HUES6 (cell line): ENCODE data around the gene CTF1.
"Not testable (repeated sequence)": the region's sequence is repeated elsewhere in the genome, so short reads cannot be mapped to it uniquely, and the experiment has no call there.

Experiments
- H3K27ac ChIP-seq: 2 replicates; pipeline ENCODE4 v1.7.0; 2013; ENCODE audit warnings: low read depth, mild to moderate bottlenecking, low read length, inconsistent platforms
- H3K27me3 ChIP-seq: 2 replicates; pipeline ENCODE4 v1.6.1; 2013; ENCODE audit warnings: low read length; ENCODE audit not compliant: control insufficient read depth, insufficient read depth
- H3K36me3 ChIP-seq: 2 replicates; pipeline ENCODE4 v1.6.1; 2013; ENCODE audit warnings: low read length; ENCODE audit not compliant: control insufficient read depth, insufficient read depth
- H3K4me1 ChIP-seq: 2 replicates; pipeline ENCODE4 v1.6.1; 2013; ENCODE audit warnings: low read length; ENCODE audit not compliant: control insufficient read depth, insufficient read depth
- H3K4me3 ChIP-seq: 2 replicates; pipeline ENCODE4 v1.5.1; 2013; ENCODE audit warnings: low read depth, low read length
- H3K9ac ChIP-seq: one replicate; pipeline ENCODE4 v1.6.1; 2013; ENCODE audit warnings: mild to moderate bottlenecking, low read length
- H3K9me3 ChIP-seq: 2 replicates; pipeline ENCODE4 v1.6.1; 2013; ENCODE audit warnings: low read depth, low read length; ENCODE audit not compliant: control insufficient read depth, insufficient read depth

The CTF1 gene

DNA sequence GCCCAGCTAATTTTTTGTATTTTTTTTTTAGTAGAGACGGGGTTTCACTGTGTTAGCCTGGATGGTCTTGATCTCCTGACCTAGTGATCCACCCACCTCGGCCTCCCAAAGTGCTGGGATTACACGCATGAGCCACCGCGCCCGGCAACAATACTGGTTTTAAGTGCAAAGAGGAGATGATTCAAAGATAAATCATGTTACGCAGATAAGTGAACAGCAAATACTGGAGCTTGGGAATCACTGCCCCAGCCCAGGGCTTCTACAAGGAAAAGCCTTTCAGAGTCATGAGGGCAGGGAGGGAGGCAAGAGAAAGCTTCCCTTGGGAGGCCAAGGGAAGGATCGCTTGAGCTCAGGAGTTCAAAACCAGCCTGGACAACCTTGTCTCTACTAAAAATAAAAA is 43.2 kb downstream of the CTF1 start:
- peaks cover 14% of the 10 kb centered on the region for H3K4me1 ChIP-seq
- not testable (repeated sequence) for H3K9me3 ChIP-seq, H3K27me3 ChIP-seq, H3K9ac ChIP-seq, H3K27ac ChIP-seq, H3K4me3 ChIP-seq
- H3K36me3 ChIP-seq: peaks cover 57% of the 10 kb centered on the region

- Histone ChIP-seq H3K27me3 (no peaks in the 10 kb centered on the region), H3K36me3 (peaks cover 56% of the 10 kb centered on the region), H3K4me3 (peak overlapping the region; percentile 5; the same call in 1 of the 2 replicates), H3K9me3 (no peaks in the 10 kb centered on the region), H3K4me1 (peaks cover 14% of the 10 kb centered on the region), H3K27ac (no peak overlapping the region), H3K9ac (peak overlapping the region; percentile 27)
Observed at GRCh38 chr16:30941600-30942425, 45.4 kb downstream of the CTF1 start.

DNA sequence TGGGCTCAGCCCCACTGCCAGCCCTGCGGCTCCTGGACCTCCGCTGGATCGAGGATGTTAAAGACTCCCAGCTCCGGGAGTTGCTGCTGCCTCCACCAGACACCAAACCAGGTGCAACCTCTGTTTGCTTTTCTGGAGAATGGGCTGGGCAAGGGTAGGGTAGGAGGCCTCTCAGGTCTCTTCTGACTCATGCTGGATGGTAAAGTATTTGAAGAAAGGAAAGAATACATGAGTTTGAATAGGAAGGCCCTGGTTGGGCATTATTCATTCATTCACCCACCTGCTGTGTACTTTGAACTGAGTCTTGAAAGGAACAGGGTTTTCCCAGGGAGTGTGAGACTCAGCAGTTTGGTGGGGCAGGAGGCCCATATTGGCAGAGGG is 46.0 kb downstream of the CTF1 start:
- H3K9me3 ChIP-seq: no peaks in the 10 kb centered on the region
- no peak overlapping the region for H3K27ac ChIP-seq
- peaks cover 19% of the 10 kb centered on the region for H3K4me1 ChIP-seq
- no peak overlapping the region for H3K4me3 ChIP-seq
- H3K27me3 ChIP-seq: no peaks in the 10 kb centered on the region
- H3K36me3 ChIP-seq: peaks cover 54% of the 10 kb centered on the region
- H3K9ac ChIP-seq: peak overlapping the region; percentile 27

GRCh38 chr16:30944352-30944751 is 47.9 kb downstream of the CTF1 start:
- H3K4me1 ChIP-seq: peaks cover 19% of the 10 kb centered on the region
- peaks cover 47% of the 10 kb centered on the region for H3K36me3 ChIP-seq

GRCh38 chr16:30946671-30947540 is 50.5 kb downstream of the CTF1 start:
- peaks cover 30% of the 10 kb centered on the region for H3K4me1 ChIP-seq
- no peaks in the 10 kb centered on the region for H3K27me3 ChIP-seq
- no peak overlapping the region for H3K4me3 ChIP-seq
- peak overlapping the region; percentile 13 for H3K9ac ChIP-seq
- no peak overlapping the region for H3K27ac ChIP-seq
- peaks cover 38% of the 10 kb centered on the region for H3K36me3 ChIP-seq
- H3K9me3 ChIP-seq: no peaks in the 10 kb centered on the region

More at GRCh38 chr16:30944352-30944751, 47.9 kb downstream of the CTF1 start:
- no peak overlapping the region for H3K9ac ChIP-seq
- no peak overlapping the region for H3K4me3 ChIP-seq
- H3K27me3 ChIP-seq: no peaks in the 10 kb centered on the region
- no peaks in the 10 kb centered on the region for H3K9me3 ChIP-seq
- H3K27ac ChIP-seq: no peak overlapping the region

GRCh38 chr16:30947541-30947858 is 51.1 kb downstream of the CTF1 start:
- peak overlapping the region; percentile 87 for H3K27ac ChIP-seq
- H3K4me1 ChIP-seq: peaks cover 25% of the 10 kb centered on the region
- H3K9me3 ChIP-seq: no peaks in the 10 kb centered on the region
- H3K4me3 ChIP-seq: peak overlapping the region; percentile 69
- no peaks in the 10 kb centered on the region for H3K27me3 ChIP-seq
- H3K36me3 ChIP-seq: peaks cover 33% of the 10 kb centered on the region
- peak overlapping the region; percentile 70 for H3K9ac ChIP-seq

GRCh38 chr16:30947859-30948666 is 51.6 kb downstream of the CTF1 start:
- peak overlapping the region; percentile 70 for H3K9ac ChIP-seq
- H3K27me3 ChIP-seq: no peaks in the 10 kb centered on the region
- peak overlapping the region; percentile 75 for H3K4me3 ChIP-seq
- peaks cover 27% of the 10 kb centered on the region for H3K36me3 ChIP-seq
- no peaks in the 10 kb centered on the region for H3K9me3 ChIP-seq
- peaks cover 20% of the 10 kb centered on the region for H3K4me1 ChIP-seq
- peak overlapping the region; percentile 87 for H3K27ac ChIP-seq

- Histone ChIP-seq H3K9me3 (no peaks in the 10 kb centered on the region), H3K9ac (peak within 1 kb of the TSS; percentile 72)
Observed at GRCh38 chr16:30948667-30949649, 52.5 kb downstream of the CTF1 start, which contains the start of gene ORAI3. TSS of gene ORAI3 (plus strand) at chr16:30949068. CDS start at chr16:30949290, 222 bp downstream.

DNA sequence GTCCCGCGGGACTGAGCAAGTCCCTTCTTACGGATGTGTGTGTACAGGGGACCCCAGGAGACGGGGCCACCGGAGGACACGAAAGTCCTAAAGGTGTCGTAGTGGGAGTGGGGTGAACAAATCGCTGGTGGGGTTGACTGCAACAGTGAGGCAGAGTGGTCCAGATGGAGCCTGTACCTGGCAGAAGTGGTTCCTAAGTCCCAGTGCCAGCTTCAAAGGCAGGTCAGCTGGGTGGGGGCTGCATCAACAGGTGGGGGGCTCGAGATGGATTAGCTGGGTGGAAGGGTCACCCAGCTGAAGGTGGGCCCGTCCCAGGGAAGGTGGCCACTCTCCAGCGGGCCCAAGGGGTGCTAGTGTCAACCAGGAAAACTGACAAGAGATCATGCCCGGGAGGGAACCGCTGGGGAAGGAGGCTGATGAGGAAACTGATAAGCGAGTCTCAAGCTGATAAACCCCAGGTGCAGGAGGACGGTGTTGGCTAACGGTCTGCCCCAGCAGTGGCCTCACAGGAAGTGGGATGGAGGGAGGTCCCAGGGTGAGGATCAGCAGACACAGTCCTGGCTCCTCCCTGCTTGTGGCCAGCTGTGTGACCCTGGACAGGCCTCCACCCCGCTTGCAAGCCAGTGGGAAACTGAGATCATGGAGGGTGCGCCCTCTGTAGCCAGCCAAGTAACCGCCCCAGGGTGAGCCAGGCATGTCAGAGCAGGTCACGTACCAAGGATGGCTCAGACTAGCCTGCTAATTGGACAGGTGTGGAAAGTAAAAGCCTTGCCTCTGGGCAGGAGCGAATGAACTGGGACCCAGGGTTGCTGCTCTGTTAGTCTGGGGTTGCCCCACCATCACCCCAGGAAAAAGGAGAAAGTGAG is 53.5 kb downstream of the CTF1 start:
- H3K4me1 ChIP-seq: peaks cover 23% of the 10 kb centered on the region
- H3K27ac ChIP-seq: no peak overlapping the region; the same call in 1 of the 2 replicates
- H3K9me3 ChIP-seq: no peaks in the 10 kb centered on the region
- H3K27me3 ChIP-seq: no peaks in the 10 kb centered on the region
- peak overlapping the region; percentile 72 for H3K9ac ChIP-seq
- peak overlapping the region; percentile 75 for H3K4me3 ChIP-seq
- peaks cover 13% of the 10 kb centered on the region for H3K36me3 ChIP-seq

More at GRCh38 chr16:30948667-30949649, 52.5 kb downstream of the CTF1 start, which contains the start of gene ORAI3:
- Histone ChIP-seq H3K4me1 (peaks cover 23% of the 10 kb centered on the region), H3K27ac (peak within 1 kb of the TSS; percentile 87), H3K27me3 (no peaks in the 10 kb centered on the region), H3K4me3 (peak within 1 kb of the TSS; percentile 75), H3K36me3 (peaks cover 21% of the 10 kb centered on the region)
